Neural cell (in vitro differentiated cells): Measurements from ENCODE around the gene SPON2. TPM values are rescaled to one million over a fixed set of nuclear protein-coding genes. Genes with fewer than 3 reads are reported as not detected.
"Not testable (repeated sequence)": the region's sequence is repeated elsewhere in the genome, so short reads cannot be mapped to it uniquely, and the experiment has no call there.

Experiments
- H2AFZ ChIP-seq: fragments of 200-600, 300-800 bp; sonication (generic), shearing (Covaris generic); 2 replicates; pipeline ENCODE4 v1.6.0; 2014; ENCODE audit warnings: low read depth, mild to moderate bottlenecking, antibody characterized with exemption, low read length, moderate library complexity
- H3F3A ChIP-seq: fragments of 200-600 bp; shearing (Covaris generic); 2 replicates; pipeline ENCODE4 v1.6.1; 2016; ENCODE audit warnings: mild to moderate bottlenecking, moderate library complexity, mixed read lengths, antibody characterized with exemption, low read length; ENCODE audit not compliant: insufficient read depth, poor library complexity, severe bottlenecking
- H3K27ac ChIP-seq: fragments of 200-600, 300-800 bp; sonication (generic), shearing (Covaris generic); 2 replicates; pipeline ENCODE4 v1.5.1; 2014; ENCODE audit warnings: mild to moderate bottlenecking, low read length, moderate library complexity
- H3K27me3 ChIP-seq: fragments of 300-800, 200-600 bp; sonication (generic), shearing (Covaris generic); 2 replicates; pipeline ENCODE4 v1.6.0; 2014; ENCODE audit warnings: mild to moderate bottlenecking, low read depth, low read length, moderate library complexity; ENCODE audit not compliant: insufficient read depth
- H3K36me3 ChIP-seq: fragments of 300-800, 200-600 bp; sonication (generic), shearing (Covaris generic); 2 replicates; pipeline ENCODE4 v1.5.1; 2014; ENCODE audit warnings: mild to moderate bottlenecking, antibody characterized with exemption, low read length, moderate library complexity; ENCODE audit not compliant: insufficient read depth
- H3K4me2 ChIP-seq: fragments of 300-800, 200-600 bp; sonication (generic), shearing (Covaris generic); 2 replicates; pipeline ENCODE4 v1.6.0; 2014; ENCODE audit warnings: mild to moderate bottlenecking, low read length
- H3K4me3 ChIP-seq: fragments of 300-800, 200-600 bp; sonication (generic), shearing (Covaris generic); 2 replicates; pipeline ENCODE4 v1.5.1; 2014; ENCODE audit warnings: mild to moderate bottlenecking, low read length, moderate library complexity
- H3K79me2 ChIP-seq: fragments of 200-600 bp; shearing (Covaris generic); replicated peaks from 2 replicates; pipeline ENCODE4 v1.6.0; 2014; ENCODE audit warnings: mild to moderate bottlenecking, low read length, moderate library complexity; ENCODE audit not compliant: insufficient read depth
- H3K9ac ChIP-seq: fragments of 300-800, 200-600 bp; sonication (generic), shearing (Covaris generic); 2 replicates; pipeline ENCODE4 v1.6.1; 2016; ENCODE audit warnings: mild to moderate bottlenecking, low read length, mixed read lengths
- H3K9me2 ChIP-seq: fragments of 200-600 bp; shearing (Covaris generic); 2 replicates; pipeline ENCODE4 v1.6.1; 2016; ENCODE audit warnings: mild to moderate bottlenecking, low read length, mixed read lengths; ENCODE audit not compliant: insufficient read depth
- H3K9me3 ChIP-seq: fragments of 200-600, 300-800 bp; sonication (generic), shearing (Covaris generic); 2 replicates; pipeline ENCODE4 v1.6.1; 2016; ENCODE audit warnings: mild to moderate bottlenecking, mixed run types, low read length, moderate library complexity, mixed read lengths
- H4K20me1 ChIP-seq: fragments of 200-600 bp; shearing (Covaris generic); 2 replicates; pipeline ENCODE4 v1.6.1; 2016; ENCODE audit warnings: mild to moderate bottlenecking, mixed run types; ENCODE audit not compliant: insufficient read depth
- EP300 ChIP-seq: fragments of 450-650 bp; conservative IDR thresholded peaks from 2 replicates; pipeline ENCODE4 v1.6.1; 2014; ENCODE audit warnings: antibody characterized with exemption, mild to moderate bottlenecking, moderate library complexity; ENCODE audit not compliant: poor library complexity, severe bottlenecking
- EZH2 ChIP-seq: fragments of 200-600, 300-800 bp; shearing (Covaris generic), sonication (generic); IDR thresholded peaks from 2 replicates; pipeline ENCODE4 v1.6.1; 2014; ENCODE audit warnings: antibody characterized with exemption, low read length, borderline replicate concordance, mild to moderate bottlenecking; ENCODE audit not compliant: insufficient read depth, poor library complexity, severe bottlenecking
- MXI1 ChIP-seq: fragments of 450-650 bp; conservative IDR thresholded peaks from 2 replicates; pipeline ENCODE4 v1.6.1; 2014; ENCODE audit warnings: antibody characterized with exemption, mild to moderate bottlenecking; ENCODE audit not compliant: poor library complexity, severe bottlenecking
- POLR2AphosphoS5 ChIP-seq: IDR thresholded peaks from 2 replicates; pipeline ENCODE4 v1.6.1; 2012
- RAD21 ChIP-seq: fragments of 450-650 bp; conservative IDR thresholded peaks from 2 replicates; pipeline ENCODE4 v1.6.1; 2014; ENCODE audit warnings: antibody characterized with exemption, mild to moderate bottlenecking, moderate library complexity
- SMC3 ChIP-seq: fragments of 450-650 bp; conservative IDR thresholded peaks from 2 replicates; pipeline ENCODE4 v1.6.1; 2014; ENCODE audit warnings: antibody characterized with exemption, mild to moderate bottlenecking, moderate library complexity; ENCODE audit not compliant: poor library complexity
- TAF1 ChIP-seq: IDR thresholded peaks from 2 replicates; pipeline ENCODE4 v1.6.1; 2012; ENCODE audit warnings: low read depth
- polyA plus RNA-seq: library from polyadenylated mRNA; depleted of rRNA; stranded (reverse); fragments of >200 nt; gene quantifications from 2 replicates; pipeline ENCODE4 v1.2.3, GENCODE V29; 2014
- TF ChIP-seq, protein P1 (sequence below): IDR thresholded peaks from 2 replicates; pipeline ENCODE4 v1.6.1; 2012; ENCODE audit warnings: borderline replicate concordance
- TF ChIP-seq, protein P2 (sequence below): fragments of 450-650 bp; IDR thresholded peaks from 2 replicates; pipeline ENCODE4 v1.5.1; 2014; ENCODE audit warnings: antibody characterized with exemption, mild to moderate bottlenecking, moderate library complexity; ENCODE audit not compliant: poor library complexity, severe bottlenecking

SPON2 gene
- polyA plus RNA-seq, 1 donor from 2014 or later: 0.57 TPM

DNA sequence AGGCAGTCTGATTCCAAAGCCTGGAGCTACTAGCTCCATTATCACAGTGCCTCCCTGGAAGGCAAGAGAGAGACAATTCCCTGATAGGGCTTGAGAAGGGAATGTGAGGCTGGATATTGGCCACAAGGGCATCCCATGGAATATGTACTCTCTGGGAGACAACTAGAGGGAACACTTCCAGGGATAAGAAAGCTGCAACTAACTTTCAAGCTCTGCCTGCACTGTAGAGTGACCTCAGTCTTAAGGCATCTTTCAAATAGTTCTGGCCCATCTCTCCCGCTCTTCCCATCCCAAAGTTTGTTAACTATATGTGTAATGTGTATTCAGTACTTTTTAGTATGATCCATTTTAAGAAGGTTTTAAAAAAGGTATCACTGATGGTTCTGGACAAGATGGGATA, 45.9 kb downstream of the SPON2 start:
- TF ChIP-seq EZH2: no peak
- TF ChIP-seq SMC3: no peak
- no peak for TF ChIP-seq TAF1
- TF ChIP-seq MXI1: no peak
- TF ChIP-seq, protein P1, sequence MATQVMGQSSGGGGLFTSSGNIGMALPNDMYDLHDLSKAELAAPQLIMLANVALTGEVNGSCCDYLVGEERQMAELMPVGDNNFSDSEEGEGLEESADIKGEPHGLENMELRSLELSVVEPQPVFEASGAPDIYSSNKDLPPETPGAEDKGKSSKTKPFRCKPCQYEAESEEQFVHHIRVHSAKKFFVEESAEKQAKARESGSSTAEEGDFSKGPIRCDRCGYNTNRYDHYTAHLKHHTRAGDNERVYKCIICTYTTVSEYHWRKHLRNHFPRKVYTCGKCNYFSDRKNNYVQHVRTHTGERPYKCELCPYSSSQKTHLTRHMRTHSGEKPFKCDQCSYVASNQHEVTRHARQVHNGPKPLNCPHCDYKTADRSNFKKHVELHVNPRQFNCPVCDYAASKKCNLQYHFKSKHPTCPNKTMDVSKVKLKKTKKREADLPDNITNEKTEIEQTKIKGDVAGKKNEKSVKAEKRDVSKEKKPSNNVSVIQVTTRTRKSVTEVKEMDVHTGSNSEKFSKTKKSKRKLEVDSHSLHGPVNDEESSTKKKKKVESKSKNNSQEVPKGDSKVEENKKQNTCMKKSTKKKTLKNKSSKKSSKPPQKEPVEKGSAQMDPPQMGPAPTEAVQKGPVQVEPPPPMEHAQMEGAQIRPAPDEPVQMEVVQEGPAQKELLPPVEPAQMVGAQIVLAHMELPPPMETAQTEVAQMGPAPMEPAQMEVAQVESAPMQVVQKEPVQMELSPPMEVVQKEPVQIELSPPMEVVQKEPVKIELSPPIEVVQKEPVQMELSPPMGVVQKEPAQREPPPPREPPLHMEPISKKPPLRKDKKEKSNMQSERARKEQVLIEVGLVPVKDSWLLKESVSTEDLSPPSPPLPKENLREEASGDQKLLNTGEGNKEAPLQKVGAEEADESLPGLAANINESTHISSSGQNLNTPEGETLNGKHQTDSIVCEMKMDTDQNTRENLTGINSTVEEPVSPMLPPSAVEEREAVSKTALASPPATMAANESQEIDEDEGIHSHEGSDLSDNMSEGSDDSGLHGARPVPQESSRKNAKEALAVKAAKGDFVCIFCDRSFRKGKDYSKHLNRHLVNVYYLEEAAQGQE: no peak
- TF ChIP-seq POLR2AphosphoS5: no peak
- no peak for TF ChIP-seq EP300
- TF ChIP-seq RAD21: no peak
- TF ChIP-seq, protein P2, sequence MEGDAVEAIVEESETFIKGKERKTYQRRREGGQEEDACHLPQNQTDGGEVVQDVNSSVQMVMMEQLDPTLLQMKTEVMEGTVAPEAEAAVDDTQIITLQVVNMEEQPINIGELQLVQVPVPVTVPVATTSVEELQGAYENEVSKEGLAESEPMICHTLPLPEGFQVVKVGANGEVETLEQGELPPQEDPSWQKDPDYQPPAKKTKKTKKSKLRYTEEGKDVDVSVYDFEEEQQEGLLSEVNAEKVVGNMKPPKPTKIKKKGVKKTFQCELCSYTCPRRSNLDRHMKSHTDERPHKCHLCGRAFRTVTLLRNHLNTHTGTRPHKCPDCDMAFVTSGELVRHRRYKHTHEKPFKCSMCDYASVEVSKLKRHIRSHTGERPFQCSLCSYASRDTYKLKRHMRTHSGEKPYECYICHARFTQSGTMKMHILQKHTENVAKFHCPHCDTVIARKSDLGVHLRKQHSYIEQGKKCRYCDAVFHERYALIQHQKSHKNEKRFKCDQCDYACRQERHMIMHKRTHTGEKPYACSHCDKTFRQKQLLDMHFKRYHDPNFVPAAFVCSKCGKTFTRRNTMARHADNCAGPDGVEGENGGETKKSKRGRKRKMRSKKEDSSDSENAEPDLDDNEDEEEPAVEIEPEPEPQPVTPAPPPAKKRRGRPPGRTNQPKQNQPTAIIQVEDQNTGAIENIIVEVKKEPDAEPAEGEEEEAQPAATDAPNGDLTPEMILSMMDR: no peak
- Histone ChIP-seq H4K20me1 (no peaks in the 10 kb centered on the region), H3K79me2 (no peaks in the 10 kb centered on the region), H3K36me3 (no peaks in the 10 kb centered on the region), H3K9me2 (no peaks in the 10 kb centered on the region), H2AFZ (no peak overlapping the region), H3K4me2 (no peak overlapping the region), H3K9ac (no peak overlapping the region), H3K9me3 (no peaks in the 10 kb centered on the region), H3K27me3 (no peaks in the 10 kb centered on the region), H3K27ac (no peak overlapping the region), H3K4me3 (no peak overlapping the region), H3F3A (no peaks in the 10 kb centered on the region)

DNA sequence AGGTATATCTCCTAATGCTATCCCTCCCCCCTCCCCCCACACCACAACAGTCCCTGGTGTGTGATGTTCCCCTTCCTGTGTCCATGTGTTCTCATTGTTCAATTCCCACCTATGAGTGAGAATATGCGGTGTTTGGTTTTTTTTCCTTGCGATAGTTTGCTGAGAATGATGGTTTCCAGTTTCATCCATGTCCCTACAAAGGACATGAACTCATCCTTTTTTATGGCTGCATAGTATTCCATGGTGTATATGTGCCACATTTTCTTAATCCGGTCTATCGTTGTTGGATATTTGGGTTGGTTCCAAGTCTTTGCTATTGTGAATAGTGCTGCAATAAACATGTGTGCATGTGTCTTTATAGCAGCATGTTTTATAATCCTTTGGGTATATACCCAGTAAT, 46.9 kb downstream of the SPON2 start:
- H3K9ac ChIP-seq, H3K27me3 ChIP-seq, H4K20me1 ChIP-seq, H3K27ac ChIP-seq, H3K4me2 ChIP-seq, H3K36me3 ChIP-seq, H3F3A ChIP-seq, H3K9me2 ChIP-seq, H3K79me2 ChIP-seq, H3K4me3 ChIP-seq, H2AFZ ChIP-seq, H3K9me3 ChIP-seq: not testable (repeated sequence)

DNA sequence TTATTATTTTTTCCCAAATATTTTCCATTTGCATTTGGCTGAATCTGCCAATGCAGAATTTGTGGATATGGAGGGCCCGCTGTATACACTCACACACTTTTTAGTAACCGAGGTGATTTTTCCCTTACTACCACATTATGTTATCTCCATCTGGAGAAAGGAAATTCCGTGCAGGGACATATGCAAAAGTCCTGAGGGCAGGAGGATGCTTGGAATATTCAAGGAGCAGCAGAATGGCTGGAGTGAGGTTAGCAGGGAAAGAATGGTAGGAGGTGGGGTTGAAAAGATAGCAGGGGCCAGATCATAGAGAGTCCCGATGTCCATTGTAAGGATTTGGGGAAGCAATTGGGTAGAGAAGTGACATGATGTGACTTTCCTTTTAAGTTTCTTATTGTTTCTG, 47.6 kb downstream of the SPON2 start:
- Histone ChIP-seq H3K9ac (no peak overlapping the region), H3K4me2 (no peak overlapping the region), H3K9me3 (no peaks in the 10 kb centered on the region), H3F3A (no peaks in the 10 kb centered on the region), H3K27ac (no peak overlapping the region), H3K4me3 (no peak overlapping the region), H2AFZ (no peak overlapping the region), H4K20me1 (no peaks in the 10 kb centered on the region), H3K36me3 (no peaks in the 10 kb centered on the region), H3K9me2 (no peaks in the 10 kb centered on the region), H3K79me2 (no peaks in the 10 kb centered on the region), H3K27me3 (no peaks in the 10 kb centered on the region)
- TF ChIP-seq EP300 (no peak), EZH2 (no peak), SMC3 (no peak), RAD21 (no peak), MXI1 (no peak), TAF1 (no peak), POLR2AphosphoS5 (no peak)
- TF ChIP-seq, protein P2: no peak
- TF ChIP-seq, protein P1: no peak
